NCI-H226 (cell line): ENCODE measurements around the gene EFNA4.

Source experiments
- DNase-seq: peaks from one replicate; pipeline ENCODE4 v3.0.0-alpha.2; 2015

Gene EFNA4, protein sequence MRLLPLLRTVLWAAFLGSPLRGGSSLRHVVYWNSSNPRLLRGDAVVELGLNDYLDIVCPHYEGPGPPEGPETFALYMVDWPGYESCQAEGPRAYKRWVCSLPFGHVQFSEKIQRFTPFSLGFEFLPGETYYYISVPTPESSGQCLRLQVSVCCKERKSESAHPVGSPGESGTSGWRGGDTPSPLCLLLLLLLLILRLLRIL

DNA sequence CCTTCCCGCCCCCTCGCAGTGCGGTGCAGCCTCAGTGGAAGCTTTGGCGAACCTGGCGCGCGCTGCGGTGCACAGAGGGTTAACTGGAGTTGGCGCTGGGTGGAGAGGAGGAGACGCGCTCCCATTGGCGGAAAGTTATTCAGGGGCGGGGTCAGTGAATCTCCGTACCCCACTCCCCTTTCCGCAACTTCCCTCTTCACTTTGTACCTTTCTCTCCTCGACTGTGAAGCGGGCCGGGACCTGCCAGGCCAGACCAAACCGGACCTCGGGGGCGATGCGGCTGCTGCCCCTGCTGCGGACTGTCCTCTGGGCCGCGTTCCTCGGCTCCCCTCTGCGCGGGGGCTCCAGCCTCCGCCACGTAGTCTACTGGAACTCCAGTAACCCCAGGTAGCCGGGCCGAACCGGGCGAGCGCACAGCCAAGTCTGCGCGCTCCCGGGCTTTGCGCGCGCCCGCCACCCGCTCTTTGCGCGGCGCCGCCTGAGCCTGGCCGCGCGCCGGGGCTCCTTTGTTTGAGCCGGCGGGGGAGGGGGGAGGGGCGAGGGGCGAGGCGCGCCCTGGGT lies at the start of gene EFNA4:
Gene EFNA4 (plus strand): TSS at position 191 of the 561 bp plus-strand sequence. CDS start 84 bp downstream, at position 275.
- DNase-seq: peak; percentile 84

DNA sequence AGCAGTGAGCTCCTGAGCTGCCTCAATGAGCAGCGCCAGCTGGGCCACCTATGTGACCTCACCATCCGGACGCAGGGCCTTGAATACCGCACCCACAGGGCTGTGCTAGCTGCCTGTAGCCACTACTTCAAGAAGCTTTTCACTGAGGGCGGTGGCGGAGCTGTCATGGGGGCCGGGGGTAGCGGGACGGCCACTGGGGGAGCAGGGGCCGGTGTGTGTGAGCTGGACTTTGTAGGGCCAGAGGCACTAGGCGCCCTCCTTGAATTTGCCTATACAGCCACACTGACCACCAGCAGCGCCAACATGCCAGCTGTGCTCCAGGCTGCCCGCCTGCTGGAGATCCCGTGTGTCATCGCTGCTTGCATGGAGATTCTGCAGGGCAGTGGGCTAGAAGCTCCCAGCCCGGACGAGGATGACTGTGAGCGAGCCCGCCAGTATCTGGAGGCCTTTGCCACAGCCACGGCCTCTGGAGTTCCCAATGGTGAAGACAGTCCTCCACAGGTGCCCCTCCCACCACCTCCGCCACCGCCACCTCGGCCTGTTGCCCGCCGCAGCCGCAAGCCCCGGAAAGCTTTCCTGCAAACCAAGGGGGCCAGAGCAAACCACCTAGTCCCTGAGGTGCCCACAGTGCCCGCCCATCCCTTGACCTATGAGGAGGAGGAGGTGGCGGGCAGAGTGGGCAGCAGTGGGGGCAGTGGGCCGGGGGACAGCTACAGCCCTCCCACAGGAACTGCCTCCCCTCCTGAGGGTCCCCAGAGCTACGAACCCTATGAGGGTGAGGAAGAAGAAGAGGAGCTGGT lies 48.6 kb upstream of the EFNA4 start:
- DNase-seq: no peak

DNA sequence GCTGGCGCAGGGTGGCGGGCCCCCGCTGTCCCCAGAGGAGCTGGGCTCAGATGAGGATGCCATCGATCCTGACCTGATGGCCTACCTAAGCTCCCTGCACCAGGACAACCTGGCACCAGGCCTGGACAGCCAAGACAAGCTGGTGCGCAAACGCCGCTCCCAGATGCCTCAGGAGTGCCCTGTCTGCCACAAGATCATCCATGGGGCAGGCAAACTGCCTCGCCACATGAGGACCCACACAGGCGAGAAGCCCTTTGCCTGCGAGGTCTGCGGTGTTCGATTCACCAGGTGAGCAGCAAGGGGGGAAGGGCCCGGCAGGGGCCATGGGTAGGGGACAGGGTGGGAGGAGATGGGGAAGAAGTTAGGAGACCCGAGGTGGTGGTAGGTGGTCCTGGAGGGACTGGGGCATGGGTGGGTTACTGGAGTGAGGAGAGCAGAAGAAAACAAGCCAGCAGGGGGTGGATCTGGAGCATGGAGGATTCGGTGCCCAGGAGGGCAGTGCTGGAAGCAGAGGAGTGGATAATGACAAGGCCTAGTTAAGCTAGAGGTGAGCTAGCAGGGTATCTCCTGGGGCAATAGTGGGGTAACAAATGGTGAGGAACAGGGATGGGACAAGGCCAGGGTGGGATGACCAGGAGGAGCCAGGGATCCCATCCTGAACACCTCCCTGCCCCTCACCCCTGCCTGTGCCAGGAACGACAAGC lies 47.9 kb upstream of the EFNA4 start:
- DNase-seq: no peak

DNA sequence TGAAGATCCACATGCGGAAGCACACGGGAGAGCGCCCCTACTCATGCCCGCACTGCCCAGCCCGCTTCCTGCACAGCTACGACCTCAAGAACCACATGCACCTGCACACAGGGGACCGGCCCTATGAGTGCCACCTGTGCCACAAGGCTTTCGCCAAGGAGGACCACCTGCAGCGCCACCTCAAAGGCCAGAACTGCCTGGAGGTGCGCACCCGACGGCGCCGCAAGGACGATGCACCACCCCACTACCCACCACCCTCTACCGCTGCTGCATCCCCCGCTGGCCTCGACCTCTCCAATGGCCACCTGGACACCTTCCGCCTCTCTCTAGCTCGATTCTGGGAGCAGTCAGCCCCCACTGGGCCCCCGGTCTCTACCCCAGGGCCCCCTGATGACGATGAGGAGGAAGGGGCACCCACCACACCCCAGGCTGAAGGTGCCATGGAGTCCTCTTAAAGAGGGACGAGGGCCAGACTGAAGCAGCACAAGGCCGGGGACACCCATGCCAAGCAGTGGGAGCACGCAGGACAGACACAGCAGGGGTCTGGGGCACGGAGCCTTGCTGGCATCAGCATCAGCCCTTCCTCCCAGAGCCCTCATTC lies 47.2 kb upstream of the EFNA4 start:
- DNase-seq: no peak

DNA sequence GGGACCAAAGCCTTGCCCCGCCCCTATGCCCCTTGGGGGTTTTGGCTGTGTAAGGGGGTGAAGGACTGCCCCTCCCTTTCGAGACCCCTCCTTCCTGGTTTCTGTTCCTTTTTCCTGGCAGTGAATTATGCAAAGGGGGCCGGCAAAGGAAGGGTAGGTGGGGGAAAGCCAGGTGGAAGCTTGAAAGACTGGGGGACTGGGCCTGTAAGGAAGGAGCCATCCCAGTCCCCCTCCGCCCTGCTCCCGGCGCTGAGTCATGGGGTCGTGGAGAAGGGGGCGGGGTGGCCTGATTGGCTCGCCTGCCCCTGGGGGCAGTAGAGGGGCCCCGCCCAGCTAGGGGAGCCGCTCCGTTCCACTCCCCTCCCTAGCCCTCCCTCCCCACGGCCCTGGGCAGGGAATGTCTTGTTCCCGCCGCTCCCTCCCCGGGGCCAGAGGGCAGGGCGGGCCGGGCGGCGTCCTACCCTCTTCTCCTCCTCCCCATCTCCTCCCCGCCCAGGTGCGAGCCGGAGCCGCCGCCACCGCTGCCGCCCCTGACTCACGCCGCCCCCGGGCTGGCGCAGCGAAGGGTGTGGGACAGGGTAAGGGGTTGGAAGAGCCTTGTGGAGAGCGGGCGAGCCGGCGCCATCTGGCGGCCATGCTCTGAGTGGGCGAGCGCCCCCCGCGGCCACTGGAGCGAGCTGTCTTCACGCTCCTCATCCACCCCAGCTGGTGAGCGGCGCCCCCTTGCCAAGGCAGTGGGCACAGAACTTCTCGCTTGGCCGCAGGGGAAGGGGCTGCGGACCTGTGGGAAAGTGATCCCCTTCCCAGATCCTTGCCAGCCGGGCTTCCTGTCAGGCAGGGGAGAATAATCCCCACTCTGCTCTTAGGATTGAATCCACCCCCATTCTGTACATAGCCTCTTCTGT lies 46.2 kb upstream of the EFNA4 start:
- peak; percentile 97 for DNase-seq

DNA sequence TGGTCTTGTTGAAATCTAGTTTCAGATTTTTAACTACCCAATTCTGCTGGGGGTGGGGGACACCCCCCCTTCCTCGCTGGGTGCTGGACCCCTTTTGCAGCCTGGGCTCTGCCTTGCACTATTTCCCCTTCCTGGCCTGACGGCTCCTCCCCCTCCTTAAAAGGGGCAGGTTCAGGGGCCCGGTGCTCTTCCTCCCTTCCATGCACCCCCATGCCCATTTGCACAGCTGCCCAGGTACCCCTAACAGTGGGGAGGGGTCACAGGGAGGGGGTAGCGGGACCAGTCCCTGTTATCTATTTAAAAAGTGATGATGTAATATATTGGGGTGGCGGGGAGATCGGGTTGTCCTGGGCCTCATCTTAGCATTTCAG lies 45.6 kb upstream of the EFNA4 start:
- no peak for DNase-seq

DNA sequence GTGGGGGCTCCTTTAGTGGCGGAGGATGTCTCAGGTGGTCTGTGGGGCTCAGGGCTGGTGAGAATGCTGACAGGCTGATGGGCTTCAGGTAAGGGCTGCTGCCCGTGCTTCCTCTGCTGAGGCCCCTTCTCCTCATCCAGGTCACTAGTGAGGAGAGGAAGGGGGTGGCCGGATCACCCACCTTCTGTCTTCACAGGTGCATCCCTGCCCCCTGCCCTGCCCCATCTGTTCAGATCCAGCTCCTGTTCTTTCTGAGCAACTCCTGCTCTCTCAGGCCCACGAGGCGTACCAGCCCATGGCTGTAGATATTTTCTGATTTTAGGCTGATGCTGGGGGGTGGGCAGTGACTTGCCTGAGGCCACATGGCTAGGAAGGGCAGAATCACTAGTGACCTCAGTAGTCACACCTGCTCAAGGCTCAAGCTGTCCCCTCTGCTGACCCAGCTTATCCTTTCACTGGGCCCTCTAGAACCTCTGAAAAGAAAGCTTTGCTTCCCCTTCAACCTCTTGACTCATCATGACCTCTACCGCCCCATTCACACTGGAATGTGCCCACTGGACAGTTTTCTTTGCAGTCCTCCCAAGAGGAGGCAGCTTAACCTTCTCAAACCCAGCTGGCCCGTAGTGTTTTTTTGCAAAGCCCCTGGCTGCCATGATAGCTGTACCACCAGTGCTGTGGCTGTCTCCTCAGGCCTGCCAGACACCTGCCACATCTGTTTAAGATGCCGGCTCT lies 44.8 kb upstream of the EFNA4 start:
- no peak for DNase-seq

DNA sequence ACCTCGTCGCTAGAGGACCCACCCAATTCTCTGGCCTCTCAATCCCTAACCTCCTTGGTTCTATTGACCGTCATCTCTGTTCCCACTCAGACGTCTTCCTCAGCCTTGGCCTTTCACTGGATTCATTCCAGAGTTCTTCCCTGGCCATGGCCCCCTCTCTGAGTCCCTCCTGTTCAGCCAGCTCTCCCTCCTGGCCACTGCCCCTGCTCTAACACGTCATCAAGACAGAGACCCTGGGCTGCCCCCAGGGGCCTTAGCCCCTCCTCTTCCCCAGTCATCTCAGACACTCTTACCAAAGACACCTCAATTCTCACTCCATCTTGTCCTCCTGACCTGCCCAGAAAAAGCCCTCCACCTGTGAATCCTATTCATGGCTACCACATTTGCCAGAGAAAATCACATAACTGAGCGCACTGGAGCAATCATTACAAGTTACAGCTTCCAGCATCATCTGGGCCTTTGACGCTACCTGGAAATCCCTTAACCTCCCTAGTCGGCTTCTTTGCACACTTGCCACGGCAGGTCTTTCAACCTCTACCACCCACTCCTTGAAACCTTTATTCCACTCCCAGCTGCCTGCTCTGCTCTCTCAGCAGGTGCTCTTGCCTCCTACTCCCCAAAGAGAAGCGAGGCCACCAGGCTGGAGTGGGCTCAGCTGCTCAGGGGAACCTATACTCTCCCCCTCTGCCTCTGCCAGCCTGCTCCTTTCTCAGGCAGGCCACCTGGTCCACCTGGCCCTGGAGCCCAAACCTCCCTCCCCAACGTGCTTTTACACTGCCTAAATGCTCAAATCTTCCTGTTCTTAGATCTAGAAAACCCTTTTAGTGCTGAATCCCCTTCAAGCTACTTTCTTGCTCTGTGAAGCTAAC lies 43.9 kb upstream of the EFNA4 start:
- no peak for DNase-seq

DNA sequence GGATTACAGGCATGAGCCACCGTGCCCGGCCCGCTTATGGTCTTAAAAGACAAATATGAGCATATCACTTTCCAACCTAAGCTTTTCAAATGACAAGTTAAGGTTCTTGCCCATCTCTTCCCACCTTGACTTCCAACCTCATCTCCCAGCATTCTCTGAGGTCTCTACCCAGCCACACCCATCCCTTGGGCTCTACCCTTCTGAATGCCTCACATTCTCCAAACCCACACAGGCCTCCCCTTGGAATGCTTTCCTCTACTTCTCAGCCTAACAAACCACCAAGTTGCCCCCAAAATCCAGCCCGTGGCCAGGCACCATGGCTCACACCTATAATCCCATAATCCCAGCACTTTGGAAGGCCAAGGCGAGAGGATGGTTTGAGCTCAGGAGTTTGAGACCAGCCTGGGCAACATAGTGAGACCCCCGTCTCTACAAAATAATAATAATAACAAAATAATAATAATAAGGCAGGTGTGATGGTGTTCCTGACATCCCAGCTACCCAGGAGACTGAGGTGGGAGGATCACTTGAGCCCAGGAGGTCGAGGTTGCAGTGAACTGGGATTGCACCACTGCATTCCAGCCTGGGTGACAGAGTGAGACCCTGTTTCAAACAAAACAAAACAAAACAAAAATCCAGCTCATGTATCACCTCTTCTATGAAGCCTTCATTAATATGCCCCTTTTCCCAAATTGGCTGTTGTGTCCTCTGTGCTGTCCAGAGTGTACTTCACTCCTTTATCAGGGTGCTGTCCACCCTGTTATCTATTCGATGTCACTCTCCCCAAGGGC lies 41.2 kb upstream of the EFNA4 start:
- DNase-seq: peak; percentile 73

DNA sequence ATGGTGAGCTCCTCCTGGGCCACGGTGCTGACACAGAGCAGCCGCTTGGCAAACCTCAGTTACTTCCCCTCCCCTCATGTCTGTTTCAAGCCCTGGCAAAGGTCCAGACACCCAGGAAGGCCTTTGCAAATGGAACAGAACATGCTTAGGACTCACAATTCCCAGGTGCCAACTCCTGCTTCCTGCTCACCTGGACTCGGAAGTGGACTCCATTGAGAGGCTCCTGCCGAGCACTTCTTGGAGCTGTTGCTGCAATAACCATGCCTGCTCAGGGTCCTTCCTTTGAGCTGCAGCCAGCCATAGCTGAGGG lies 40.7 kb upstream of the EFNA4 start:
- DNase-seq: peak; percentile 42

DNA sequence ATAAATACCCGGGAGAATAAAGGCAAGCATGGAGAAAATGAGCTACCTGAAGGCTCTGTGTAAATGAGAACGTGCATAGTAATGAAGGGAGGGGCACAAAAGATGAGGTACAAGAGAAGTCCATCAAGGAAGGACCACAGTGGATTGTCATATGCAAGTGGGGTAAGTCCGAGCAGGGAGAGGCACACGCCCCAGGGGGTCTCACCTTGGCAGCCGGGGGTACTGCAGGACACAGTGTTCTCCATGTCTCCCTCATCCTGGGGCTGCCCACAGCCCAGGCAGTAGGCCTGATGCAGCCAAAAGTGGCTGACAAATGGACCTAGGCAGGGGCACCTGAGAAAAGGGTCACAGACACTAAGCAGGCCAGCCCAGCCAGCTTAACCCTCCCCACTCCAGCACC lies 39.9 kb upstream of the EFNA4 start:
- no peak for DNase-seq

DNA sequence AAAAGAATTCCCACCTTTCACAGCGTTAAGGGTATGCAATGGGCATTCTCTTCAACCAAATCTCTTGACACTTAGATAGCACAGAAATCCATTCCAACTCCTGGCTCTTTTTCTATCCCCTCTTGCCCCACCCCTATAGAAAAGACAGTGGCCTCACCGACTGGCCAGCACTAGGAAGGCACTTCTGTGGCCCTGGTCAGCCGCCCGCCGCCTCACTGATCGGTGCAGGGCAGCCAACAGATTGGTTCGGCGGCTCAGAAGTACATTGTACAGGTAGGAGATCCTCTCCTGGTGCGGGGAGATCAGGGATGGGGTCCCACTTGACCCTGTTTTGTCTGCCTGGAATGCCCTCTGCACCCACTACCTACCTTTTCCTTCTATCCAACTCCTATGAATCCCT lies 39.2 kb upstream of the EFNA4 start:
- DNase-seq: no peak

DNA sequence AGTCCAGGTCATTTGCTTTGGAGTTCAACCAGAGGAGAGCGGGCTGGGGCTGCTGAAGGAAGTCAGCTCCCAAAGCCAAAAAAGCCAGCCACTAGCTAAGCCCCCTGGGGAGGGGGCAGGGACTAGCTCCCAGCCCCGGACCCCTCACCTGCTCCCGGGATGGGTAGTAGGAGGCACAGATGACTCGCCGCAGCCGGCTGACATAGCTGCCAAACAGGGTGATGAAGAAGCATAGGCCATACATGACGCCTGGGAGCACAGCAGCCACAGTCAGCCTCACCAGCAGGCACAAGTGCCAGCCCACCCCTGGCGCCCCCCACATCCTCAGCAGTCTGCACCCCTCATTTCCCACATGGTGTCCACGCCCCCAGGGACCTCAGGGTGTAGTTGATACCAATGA lies 37.4 kb upstream of the EFNA4 start:
- DNase-seq: no peak

DNA sequence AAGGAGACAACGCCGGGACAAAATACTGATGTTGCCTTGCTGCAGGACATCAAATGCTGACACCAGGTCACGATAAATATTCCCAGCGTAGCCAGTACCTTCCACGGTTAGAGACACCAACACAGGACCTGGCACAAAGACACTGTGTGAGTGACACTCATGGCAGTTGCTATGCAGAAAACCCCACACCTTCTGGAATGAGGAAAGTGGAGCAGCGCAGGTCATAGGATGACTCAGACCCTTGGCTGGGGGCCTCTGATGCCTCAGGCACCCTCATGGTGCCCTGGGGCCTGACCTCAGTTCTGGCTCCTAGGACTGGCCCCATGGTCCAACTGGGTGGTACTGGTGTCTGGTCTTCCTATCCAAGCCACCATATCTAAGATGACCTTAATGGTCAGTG lies 37.0 kb upstream of the EFNA4 start:
- peak; percentile 60 for DNase-seq

DNA sequence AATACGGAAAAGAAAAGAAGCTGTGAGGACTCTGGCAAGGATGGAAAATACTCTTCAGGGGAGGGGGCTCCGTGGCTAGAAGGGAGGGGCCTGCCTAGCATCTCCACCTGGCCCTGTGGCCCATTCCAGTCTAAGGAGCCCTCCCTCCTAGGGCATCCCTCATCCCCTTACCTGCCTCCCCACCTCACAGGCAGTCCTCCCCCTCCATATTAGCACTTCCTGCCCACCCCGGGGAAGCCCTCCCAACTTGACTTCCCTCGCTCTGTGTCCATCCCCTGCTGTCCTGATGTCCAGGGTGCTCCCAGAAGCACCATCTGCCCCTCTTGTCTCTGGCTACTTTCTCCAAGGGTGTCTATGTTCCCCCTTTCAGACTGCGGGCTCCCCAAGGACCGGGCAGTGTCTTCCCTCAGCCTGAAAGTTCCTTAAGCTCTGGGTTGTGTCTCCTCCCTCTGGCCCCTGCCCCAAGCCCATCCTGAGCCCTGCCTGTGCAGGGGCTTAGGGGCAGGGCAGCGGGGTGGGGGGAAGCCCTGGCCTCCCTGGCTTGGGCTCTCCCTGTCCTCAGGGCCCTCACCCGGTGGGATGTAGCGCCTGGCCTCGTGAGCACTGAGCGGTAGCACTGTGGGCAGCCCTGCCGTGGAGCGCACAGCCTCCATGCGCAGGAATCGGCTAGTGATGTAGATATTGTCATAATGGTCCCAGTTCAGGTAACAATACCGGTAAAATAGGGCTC lies 33.9 kb upstream of the EFNA4 start:
- DNase-seq: no peak

DNA sequence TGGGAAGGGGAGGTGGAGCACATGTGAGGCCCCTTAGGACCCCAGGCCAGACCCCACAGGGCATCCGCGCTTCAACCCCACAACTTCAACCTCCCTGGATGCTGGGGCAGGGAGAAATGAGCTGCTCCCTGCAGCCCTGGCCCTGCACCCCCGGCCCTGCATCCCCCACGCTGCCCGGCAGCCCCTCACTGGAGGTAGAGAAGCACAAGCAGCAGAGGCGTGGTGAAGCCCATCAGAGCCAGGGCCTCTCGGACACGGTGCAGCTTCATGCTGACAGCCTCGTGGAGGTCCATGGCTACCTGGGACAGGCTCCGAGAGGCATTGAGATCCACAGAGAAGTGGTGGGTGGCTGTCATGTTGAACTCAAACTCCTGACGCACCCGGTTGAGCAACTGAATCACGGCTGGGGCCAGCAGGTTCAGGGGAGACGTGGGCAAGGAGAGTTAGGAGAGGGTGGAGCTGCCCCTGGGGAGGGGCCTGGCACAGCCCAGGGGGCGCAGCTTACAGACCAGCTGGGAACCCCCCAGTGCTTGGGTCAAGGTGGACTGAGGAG lies 33.2 kb upstream of the EFNA4 start:
- no peak for DNase-seq

DNA sequence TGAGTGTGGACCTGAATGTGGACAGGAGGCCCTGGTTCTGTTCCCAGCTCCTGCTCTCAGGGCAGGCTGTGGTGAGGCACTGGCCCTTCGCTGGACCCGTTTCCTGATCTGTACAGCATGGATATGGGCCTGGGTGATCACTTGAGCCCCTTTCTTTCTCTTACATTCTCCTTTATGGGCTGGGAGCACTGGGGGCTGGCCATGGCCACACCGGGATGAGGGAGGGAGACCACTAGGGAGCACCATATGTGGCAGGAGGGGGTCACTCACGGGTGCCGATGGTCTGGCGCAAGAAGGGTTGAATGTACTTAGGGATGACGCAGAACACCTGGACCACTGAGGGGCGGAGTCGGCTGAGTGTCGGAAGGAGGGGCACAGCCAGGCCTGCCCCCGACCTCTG lies 32.6 kb upstream of the EFNA4 start:
- no peak for DNase-seq

DNA sequence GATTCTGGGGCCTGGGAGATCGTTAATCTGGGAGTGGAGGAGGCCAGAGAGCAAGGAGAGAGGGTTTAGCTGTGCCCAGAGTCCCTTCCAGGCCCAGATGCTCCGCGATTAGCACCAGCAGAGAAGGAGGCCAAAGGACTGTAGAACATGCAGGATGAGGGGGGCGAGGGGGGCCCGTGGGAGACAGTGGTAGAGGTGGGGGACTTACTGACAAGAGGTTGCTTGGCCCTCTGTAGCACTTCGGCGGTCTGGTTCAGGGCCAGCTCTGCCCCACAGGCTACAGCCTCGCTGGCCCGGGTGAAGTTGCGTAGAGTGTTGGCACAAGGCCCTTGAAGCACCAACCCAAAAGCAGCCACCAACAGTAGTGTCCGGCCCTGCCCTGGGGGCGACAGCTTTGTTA lies 30.7 kb upstream of the EFNA4 start:
- DNase-seq: no peak

DNA sequence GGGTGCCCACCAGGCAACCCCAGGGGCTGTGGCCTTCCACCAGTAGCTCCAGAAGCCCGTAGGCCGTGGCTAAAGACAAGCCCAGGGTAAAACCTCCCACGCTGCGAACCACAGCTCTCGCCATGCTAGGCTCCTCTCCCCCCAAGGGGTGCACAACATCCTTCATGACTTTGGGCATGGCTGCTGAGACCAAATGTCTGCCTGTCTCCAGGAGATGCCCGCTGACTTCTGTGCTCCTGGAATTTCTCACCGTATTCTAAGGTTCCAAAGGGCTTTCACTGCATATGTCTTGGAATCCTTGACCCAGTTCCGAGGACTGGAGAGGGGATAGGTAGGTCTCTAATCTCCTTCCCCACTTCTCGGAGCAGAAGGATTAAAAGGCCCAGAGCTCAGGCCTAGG lies 30.0 kb upstream of the EFNA4 start, which contains the start of the genes DCST1 and DCST2:
Gene DCST1 (plus strand): TSS at position 301 of the 400 bp plus-strand sequence. CDS start 213 bp downstream, outside the sequence.
Gene DCST2 (minus strand): TSS at position 258 of the 400 bp plus-strand sequence. CDS start 80 bp downstream, at position 178.
- no peak for DNase-seq
